HFF-Myc (cell line): ENCODE measurements around the gene PRR19.
"Not testable (repeated sequence)": the region's sequence is repeated elsewhere in the genome, so short reads cannot be mapped to it uniquely, and the experiment has no call there.

Experiments used
- DNase-seq: peaks from one replicate; pipeline ENCODE4 v3.0.0-alpha.2; 2011; ENCODE audit warnings: low read depth; ENCODE audit errors: extremely low read depth
- H3K4me3 ChIP-seq: replicated peaks from 2 replicates; pipeline ENCODE4 v1.5.1; 2011; ENCODE audit warnings: low read depth, mild to moderate bottlenecking, control low read depth, low read length
- CTCF ChIP-seq: IDR thresholded peaks from 2 replicates; pipeline ENCODE4 v1.5.1; 2012; ENCODE audit warnings: mild to moderate bottlenecking, low read depth, low read length, control low read depth; ENCODE audit errors: missing control alignments

The PRR19 gene

GRCh38 chr19:42327381-42327780, 25.4 kb downstream of the PRR19 start:
- no peak for DNase-seq
- H3K4me3 ChIP-seq = no peak overlapping the region
- TF ChIP-seq CTCF = no peak

GRCh38 chr19:42328106-42328505, 26.2 kb downstream of the PRR19 start:
- no peak for TF ChIP-seq CTCF
- H3K4me3 ChIP-seq = no peak overlapping the region
- DNase-seq = no peak

- no peak overlapping the region for H3K4me3 ChIP-seq
- no peak for TF ChIP-seq CTCF
- DNase-seq = no peak
Measured at GRCh38 chr19:42328854-42329253, 26.9 kb downstream of the PRR19 start.

GRCh38 chr19:42330241-42330711, 28.3 kb downstream of the PRR19 start:
- DNase-seq = no peak
- no peak overlapping the region for H3K4me3 ChIP-seq
- TF ChIP-seq CTCF = no peak

GRCh38 chr19:42331333-42331732, 29.4 kb downstream of the PRR19 start:
- not testable (repeated sequence) for H3K4me3 ChIP-seq, DNase-seq

- no peak overlapping the region for H3K4me3 ChIP-seq
- DNase-seq = no peak
- TF ChIP-seq CTCF = no peak
Measured at GRCh38 chr19:42332059-42332458, 30.1 kb downstream of the PRR19 start.

- TF ChIP-seq CTCF = no peak
- no peak overlapping the region for H3K4me3 ChIP-seq
- DNase-seq = no peak
Measured at GRCh38 chr19:42333018-42333417, 31.1 kb downstream of the PRR19 start.
